ENCODE results near the gene ZCCHC7.

Gene ZCCHC7

DNA sequence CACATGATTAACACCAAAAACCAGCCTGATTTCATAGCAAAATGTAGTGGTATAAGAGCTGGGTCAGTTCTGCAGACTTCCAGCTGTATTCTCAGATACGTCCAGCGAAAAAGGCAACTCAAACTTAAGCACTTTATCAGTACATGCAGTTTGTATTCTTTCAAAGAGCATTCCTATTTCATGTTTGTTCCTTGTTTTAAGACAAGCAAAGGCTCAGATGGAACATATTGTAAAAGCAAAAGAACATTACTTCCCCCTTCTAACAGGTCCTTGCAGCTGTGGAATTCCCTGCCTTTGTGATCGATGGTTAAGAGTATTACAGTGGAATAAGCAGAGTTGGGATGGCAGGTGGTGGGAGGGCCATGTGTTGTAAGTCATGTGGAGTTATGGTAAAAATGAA is 215.8 kb downstream of the ZCCHC7 start:
- no peak for DNase-seq (ENCODE audit: low read depth)

DNA sequence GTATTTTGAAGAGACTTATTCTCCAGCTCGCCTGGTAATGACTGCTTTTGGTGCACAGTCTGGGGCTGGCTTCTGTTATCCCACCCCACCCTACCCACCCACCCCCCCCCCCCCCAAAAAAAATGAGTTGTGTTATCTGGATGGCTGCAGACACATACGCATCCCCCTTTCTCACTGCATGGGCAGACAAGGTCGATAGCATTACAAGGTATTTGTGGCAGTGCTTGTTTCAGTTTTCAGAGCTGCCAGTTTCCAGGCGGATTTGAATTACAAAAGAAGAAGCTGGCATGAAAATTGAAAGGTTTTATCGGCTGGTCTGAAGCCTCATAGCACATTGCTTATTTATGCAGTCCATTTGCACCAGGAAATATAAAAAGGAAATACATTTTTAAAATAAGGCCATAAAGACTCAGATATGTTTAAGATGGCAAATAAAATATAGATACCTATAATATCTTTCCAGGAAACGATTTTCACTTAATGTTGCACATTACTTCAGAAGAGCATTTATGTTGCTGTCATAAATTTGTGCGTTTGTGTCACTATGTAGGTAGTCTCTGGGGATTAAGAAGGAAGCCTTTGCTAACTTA is 217.0 kb downstream of the ZCCHC7 start:
- DNase-seq (ENCODE audit: low read depth), result no peak

DNA sequence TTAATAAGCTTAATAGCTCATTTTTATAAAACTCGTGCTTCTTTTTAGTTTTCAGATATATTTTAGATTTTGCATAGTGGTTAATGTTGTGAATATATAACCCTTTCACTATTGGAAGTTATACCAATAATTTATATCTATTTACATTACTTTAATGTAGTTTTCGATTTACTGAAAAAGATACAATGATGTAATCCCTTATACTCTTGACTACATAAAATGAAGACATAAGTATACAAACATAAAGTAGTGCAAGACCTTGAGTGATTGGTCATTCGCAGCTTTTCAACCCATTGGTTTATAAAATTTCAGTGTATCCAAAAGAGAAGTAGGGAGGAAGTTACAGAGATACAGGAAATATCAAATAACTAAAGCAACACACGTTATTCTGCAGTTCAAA is 217.8 kb downstream of the ZCCHC7 start:
- no peak for DNase-seq (ENCODE audit: low read depth)

DNA sequence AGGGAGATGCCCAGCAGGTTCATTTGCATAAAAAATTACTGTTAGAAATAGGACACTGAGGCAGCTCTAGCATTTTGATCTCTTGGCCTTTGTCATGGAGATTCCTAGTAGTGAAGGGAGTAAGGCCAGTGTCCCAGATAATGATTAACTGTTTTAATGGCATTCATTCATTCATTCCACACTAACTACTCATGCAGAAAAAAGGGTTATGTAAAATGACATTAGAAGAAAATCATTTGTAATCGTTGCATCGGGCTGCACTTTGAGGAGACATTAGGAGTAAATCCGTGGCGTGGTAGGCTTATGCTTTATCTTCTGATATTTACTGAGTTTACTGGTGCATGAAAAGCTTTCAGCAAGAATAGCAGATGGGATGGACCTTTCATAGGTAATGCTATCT is 219.5 kb downstream of the ZCCHC7 start:
- no peak for DNase-seq (ENCODE audit: low read depth)

DNA sequence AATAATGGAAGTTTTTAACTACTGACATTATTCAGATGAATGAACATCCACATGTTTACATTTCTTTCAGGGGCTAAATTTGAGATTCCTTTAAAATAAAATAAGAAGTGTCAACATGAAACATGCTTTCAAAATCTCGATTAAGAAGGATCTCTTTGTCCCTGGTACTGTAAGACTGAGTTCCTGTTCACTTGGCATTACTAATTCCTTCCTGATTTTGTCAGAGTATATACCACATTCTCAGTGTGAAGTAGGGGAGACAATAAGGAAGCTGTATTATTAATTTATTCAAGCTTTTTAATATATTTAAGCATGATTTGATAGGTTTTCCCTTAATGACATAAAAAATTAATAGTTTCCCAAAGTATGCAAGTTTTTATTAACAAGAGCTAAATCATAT is 220.6 kb downstream of the ZCCHC7 start:
- DNase-seq (ENCODE audit: low read depth), result no peak

DNA sequence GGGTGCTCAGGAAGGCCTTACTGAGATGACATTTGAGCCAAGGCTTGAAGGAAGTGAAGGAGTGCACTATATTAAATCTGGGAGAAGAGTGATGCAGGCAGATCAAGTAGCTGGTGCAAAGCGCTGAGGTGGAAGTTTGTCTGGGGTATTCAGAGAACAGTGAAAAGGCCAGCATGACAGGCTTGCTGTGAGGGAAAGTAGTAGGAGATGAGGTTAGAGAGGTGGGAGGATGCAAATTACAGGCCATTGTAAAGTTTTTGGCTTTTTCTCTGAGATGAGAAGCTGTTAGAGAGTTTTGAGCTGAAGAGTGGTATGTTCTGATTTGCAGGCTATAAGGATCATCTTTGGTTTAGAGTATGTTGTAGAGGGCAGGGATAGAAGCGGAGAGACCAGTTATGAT is 221.3 kb downstream of the ZCCHC7 start:
- no peak for DNase-seq (ENCODE audit: low read depth)

DNA sequence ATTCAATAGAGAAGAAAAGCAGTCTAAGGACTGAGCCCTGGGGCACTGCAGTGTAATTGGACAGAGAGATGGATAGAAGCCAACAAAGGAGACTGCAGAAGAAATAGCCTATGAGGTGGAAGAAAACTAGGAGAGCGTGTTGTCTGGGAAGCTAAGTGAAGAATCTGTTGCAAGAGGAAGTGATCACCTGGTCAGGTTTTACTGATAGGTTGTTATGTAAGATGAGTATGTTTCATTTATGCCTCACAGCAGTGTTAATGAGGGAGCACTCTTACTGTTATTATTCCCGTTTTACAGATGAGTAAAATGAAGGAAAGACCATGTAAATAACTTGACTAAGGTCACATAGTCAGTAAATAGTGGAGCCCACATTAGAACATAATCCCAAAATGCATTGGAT is 222.1 kb downstream of the ZCCHC7 start:
- no peak for DNase-seq (ENCODE audit: low read depth)

DNA sequence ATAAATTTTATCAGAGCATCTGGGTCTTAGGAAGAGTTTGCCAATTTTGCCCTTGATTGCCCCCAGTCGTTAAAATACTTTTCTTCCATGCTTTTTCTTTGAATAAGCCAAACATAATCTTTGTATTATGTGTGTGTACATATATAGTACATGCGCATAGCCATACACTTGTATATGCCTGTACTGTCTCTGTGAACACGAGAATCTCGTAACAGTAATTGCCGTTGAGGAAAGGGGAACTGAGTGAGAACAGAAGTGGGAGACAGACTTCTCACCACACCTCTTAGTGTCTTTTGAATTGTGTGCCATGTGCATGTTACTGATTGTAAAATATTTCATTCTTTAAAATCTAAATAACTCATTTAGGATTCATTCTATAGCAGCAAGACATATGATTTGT is 222.5 kb downstream of the ZCCHC7 start:
- no peak for DNase-seq (ENCODE audit: low read depth)

DNA sequence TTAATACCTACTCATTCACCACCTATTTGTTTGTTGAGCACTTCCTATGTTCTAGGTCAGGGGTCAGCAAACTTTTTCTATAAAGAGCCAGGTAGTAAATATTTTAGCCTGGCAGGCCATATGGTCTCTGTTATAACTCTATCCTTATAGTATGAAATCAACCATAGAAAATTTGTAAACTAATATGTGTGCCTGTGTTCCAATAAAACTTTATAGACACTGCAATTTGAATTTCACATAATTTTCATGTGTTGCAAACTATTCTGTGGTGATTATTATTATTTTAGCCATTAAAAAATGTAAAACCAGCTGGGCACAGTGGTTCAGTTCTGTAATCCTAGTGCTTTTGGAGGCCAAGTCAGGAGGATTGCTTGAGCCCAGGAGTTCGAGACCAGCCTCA is 223.3 kb downstream of the ZCCHC7 start:
- no peak for DNase-seq (ENCODE audit: low read depth)

DNA sequence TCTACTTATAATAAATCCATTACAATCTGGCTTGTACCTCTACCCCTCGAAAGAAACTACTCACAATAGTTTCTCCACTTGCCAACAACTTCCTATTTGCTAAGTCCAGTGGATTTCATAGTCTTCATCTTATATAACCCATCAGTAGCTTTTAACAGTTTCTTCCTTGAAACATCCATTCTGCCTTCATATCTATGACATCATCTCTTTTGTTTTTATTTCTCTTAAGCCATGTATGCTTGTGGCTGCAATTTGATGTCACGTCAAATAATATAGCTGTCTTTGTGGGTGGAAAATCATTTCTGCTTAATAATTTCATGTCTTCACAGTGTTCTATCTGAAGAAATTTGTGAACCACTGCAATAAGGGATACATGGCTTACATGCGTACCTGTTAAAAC is 224.7 kb downstream of the ZCCHC7 start:
- DNase-seq (ENCODE audit: low read depth), result no peak

DNA sequence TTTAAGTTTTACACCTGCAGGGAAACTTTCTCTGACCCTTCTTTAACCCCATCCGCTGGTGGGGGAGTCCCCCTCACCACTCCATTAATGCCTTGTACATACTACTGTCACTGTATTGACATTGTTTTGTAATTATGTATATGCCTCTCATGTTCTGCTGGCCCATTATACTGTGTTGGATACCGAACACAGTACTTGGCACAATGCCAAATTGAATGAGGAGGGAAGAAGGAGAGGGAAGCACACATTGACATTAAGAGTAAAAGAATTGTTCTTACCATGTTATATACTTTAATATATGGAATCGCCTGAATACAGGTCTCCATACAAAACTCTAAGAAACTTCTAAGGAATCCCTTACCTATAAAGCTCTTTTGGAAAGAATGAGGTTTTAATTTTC is 228.5 kb downstream of the ZCCHC7 start:
- DNase-seq (ENCODE audit: low read depth), result no peak

DNA sequence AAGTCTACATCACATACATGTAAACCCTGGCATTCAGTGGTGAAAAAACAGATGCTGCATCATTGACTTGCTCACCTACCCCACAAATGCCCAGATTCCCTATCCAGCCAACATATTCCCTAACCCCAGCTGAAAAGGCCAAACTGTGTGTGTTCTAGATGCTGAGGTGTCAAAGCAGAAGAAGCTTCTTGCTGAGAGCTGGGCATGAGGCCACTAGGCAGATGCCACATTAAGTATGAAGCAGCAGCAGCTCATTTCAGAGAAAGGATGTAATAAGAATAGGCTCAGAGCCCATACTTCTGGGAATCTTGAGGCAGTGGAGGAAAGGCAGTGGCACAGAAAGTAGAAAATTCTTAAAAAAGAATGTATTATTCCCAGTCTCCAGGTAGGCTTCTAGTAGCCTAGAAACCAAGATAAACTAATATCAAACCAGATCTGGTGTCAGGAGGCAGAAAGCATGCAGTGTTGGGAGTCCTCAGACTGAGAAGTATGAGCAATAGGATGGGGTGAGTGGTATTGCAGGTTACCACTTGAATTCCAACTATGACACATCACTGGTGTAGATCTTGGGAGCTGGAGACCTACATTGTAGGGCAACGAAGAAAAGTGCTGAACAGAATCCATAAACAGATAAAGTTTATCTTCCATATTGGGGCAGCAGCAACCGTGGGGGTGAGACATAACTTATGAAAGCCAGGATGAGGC is 230.3 kb downstream of the ZCCHC7 start:
- DNase-seq (ENCODE audit: low read depth), result no peak

DNA sequence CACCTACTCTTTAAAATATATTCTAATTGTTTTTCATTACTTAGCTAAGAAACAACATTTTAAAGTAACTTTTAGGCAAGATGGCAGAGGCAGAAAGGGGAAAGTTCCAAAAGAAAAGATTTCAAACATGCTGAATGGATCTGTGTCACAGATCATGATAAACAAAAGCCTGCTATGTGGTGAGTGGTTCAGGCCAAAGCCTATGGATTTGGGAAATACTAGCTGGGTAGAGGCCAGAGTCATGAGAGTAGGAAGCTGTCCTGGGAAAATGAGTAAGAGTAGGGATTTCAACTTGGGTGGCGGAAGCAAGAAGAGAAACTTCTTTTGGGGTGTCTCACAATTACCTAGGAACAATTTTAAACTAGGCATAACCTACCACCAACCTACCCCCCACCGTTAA is 233.4 kb downstream of the ZCCHC7 start:
- no peak for DNase-seq (ENCODE audit: low read depth)

DNA sequence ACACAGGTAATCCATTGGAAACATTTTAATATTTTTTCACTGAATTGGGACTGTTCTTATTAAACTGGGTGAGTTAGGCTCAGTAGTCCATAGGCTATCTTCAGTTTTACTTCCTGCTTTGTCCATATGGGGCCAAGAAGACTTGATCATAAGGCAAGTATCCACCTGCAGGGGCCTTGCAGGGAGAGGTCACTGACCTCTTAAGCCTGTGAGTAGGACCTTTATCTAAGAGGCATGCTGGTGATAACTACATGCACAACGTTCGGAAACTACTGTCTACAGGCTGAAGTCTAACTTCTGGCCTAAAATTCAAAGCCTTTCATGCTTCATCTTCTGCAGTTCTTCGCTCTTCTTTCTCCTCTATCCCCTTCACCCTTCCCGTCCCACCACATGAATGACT is 242.1 kb downstream of the ZCCHC7 start:
- DNase-seq (ENCODE audit: low read depth), result no peak

DNA sequence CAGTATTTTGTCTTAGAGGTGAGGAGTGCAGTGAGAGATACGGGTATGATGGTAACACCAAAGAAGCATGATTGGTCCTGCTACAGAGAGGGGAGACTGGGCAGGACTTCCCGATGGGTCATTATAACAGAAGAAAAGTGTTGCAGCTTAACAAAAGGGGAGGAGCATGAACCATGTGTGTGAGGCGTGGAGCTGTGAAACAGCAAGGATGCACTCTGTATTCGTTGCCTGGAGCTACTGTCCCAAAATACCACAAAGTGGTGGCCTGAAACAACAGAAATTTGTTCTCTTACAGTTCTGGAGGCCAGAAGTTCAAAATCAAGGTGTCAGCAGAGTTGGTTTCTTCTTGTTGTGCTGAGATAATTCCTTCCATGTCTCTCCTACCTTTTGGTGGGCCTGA is 242.8 kb downstream of the ZCCHC7 start:
- no peak for DNase-seq (ENCODE audit: low read depth)

DNA sequence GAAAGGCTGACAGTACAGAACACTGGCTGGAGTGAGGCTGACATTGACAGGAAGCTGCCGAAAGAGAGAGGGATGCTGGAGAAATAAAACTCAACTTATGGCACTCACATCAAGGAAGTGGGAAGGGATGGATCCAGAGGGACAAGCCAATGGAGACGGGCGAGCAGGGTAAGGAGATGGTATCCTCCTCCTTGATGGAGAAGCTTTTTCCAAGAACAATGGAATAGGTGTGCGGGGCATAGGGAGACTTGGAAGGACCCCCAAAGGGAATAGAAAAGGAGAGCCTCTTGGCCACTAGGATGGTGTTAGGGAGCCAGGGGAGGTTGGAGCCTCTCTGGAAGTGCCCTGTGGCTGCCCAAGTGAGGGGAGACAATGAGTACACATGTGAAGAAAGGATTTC is 243.8 kb downstream of the ZCCHC7 start:
- DNase-seq (ENCODE audit: low read depth), result no peak

DNA sequence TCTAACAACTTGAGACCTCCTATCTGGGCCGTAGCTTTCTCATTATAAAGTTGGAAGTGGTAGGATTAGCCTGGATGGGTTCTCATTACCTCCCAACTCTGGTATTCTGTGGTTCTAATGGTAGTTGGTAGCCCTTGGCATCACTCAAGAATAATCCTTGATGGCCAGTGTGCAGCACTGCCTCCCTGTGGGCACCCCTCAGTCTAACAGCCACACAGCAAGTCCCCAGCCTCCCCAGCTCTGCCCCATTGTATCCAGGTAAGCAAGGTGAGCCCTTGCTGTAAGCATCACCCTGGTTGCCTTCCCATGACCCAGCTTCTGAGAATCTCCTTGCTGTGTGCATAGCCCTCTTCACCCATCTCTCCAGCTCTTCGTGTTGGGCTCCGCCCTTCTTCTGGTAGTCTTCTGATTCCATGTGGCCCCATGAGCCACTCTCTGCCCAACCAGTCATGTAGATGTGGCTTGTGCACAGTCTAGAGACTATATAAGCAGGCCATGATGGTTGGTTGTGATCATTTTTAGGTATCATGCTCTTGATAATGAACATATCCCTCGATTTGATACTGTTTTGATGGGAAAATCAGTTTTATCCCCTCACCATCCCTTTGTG is 244.5 kb downstream of the ZCCHC7 start:
- DNase-seq (ENCODE audit: low read depth), result no peak

DNA sequence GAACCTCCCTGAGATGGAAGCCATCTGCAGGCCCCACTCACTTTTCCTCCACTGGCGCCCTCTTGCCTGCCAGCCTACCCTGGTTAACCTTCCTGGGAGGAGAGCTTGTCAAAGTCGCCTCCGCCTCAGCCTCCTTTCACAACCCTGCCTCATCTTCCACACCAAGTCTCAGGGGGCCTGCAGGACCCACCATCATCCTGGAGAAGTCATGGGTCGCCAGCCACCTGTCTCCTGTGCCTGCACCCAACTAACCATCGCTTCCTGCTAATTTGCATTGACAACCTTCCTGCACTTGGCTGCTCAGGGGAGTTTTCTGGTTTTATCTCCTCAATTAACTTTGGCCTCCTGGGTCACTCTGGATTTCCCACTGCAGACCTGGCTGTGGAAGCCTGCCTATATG is 249.3 kb downstream of the ZCCHC7 start:
- no peak for DNase-seq (ENCODE audit: low read depth)

DNA sequence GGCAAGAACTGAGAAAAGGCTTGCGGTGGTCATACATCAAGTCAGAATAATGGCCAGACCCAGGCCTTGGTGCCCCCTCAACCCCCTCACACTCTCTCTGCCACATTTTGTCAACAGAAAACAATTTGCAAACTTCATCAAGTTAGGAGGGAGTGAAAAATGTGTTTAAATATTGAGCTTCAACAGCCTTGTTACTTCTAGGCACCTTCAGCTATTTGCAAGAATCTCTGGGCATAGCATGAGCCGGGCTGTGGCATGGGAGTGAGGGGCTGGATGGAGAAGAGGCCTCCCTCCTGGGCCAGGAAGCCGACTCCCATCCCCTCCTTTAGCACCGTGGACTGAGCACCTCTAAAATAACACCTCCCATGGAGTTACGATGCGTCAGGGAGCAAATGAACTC is 249.9 kb downstream of the ZCCHC7 start:
- DNase-seq (ENCODE audit: low read depth), result no peak

DNA sequence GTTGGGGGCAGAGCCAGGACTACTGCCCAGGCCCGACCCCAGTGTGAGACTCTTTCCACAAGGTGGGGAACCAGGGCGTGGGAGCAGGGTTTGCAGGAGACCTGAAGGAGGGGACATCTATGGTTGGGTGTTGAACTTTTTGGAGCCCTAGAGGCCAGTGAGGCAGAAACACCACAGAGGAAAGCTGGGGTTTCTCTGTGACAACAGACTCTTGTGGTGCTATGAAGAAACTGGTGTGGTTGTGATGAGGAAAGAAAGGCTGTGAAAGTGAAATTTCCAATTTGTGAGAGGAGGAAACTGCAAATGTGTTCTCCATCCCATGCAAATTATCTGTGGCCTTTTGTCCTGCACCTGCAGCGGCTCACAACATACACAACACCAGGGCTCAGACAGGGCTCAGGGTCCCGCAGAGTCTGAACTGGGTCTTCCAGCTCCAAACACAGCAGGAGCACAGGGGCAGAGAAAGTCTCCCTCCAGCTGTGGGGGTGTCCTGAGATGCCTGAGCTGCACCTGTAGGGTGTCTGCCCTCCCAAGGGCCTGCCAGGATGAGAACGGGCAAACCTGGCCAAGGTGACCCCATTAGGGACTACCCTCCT is 250.7 kb downstream of the ZCCHC7 start:
- DNase-seq (ENCODE audit: low read depth), result no peak

DNA sequence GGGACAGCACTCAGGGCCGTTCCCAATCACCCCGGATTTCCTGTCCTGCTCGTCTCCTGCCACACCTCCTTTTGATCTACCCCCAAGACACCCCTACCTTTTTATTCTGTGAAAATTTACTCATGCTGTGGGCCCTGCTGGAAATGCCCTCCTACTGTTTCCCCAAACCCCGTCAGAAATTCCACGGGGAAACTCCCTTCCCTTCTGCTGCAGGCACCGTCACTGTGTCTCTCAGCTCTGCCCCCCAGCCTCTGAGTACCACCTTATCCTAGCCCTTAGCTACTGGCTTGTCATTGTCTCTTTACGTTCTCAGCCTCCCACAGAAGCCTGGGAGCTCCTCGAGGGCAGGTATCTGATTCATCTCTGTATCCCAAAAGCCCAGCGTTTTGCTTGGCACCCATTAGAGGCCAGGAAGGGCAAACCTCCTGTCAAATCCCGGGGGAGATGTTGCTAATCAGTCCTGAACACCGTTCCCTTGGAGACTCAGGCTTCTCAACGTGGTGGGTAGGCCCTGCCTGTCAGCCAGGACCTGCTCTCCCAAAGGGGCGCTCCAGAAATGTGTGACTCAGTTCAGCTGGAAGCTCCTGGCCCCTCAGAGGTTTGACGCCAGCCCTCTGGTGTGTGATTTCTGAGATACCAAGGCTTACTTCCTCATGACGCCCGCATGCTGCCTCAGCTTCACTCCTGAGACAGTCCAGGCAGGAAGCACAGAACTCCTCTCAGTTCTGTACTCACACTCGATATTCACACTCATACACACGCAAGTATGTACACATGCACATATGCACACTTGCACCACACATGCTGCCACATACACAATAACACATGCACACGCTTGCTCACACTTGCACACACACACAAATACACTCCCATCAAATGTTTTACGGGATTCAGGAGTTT is 251.4 kb downstream of the ZCCHC7 start:
- DNase-seq (ENCODE audit: low read depth), result no peak

DNA sequence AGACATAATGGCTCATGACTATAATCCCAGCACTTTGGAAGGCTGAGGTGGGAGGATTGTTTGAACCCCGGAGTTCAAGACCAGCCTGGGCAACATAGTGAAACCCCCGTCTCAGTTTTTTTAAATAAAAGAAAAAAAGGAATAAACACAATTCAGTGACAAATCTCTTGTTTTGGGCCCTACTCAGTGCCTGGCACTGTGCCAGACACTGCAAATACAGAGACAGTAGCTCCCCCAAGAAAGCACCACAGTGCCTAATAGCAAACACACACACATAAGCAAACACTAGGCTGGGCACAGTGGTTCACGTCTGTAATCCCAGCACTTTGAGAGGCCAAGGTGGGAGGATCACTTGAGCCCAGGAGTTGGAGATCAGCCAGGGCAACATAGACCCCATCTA is 252.5 kb downstream of the ZCCHC7 start:
- DNase-seq (ENCODE audit: low read depth), result no peak

All from T follicular helper cell (primary cell).